K562 (cell line): ENCODE results near the gene LCN15. TPM values are rescaled to one million over a fixed set of nuclear protein-coding genes. Genes with fewer than 3 reads are reported as not detected.
A peak's percentile ranks its signal among the peaks of the same experiment; 100 is the strongest.

Source experiments
- ADNP ChIP-seq: fragments of 200-800 bp; sonication (Bioruptor generic); IDR thresholded peaks from 2 replicates; pipeline ENCODE4 v1.6.1; 2016; ENCODE audit warnings: missing genetic modification characterization, missing compliant biosample characterization
- CHD7 ChIP-seq: fragments of 200-600 bp; sonication (generic); IDR thresholded peaks from one replicate; pipeline ENCODE4 v1.6.1; 2012; ENCODE audit warnings: mild to moderate bottlenecking, low read depth, low read length, inconsistent platforms
- DMBX1 ChIP-seq: fragments of 250-450 bp; sonication (Bioruptor Pico); IDR thresholded peaks from 2 replicates; pipeline ENCODE4 v1.8.0; 2022; ENCODE audit warnings: inconsistent platforms, mild to moderate bottlenecking, moderate library complexity, borderline replicate concordance
- EGR1 ChIP-seq: fragments of 450-650 bp; conservative IDR thresholded peaks from 2 replicates; pipeline ENCODE4 v1.6.1; 2017; ENCODE audit warnings: mild to moderate bottlenecking
- FOS ChIP-seq: IDR thresholded peaks from 3 replicates; pipeline ENCODE4 v1.6.1; 2011; ENCODE audit not compliant: insufficient read length; ENCODE audit errors: extremely low read depth
- MEF2D ChIP-seq: conservative IDR thresholded peaks from 2 replicates; pipeline ENCODE4 v1.6.1; 2016; ENCODE audit warnings: low read depth, missing genetic modification characterization, missing compliant biosample characterization
- PCBP1 ChIP-seq: fragments of 200-400 bp; formaldehyde crosslinking; IDR thresholded peaks from 2 replicates; pipeline ENCODE4 v1.6.1; 2018; ENCODE audit warnings: mild to moderate bottlenecking, low read depth, low read length; ENCODE audit not compliant: poor library complexity, severe bottlenecking
- PRDM10 ChIP-seq: fragments of 450-650 bp; IDR thresholded peaks from 2 replicates; pipeline ENCODE4 v1.6.1; 2018; ENCODE audit not compliant: partially characterized antibody
- ZFP30 ChIP-seq: fragments of 250-450 bp; sonication (Bioruptor Pico); IDR thresholded peaks from 2 replicates; pipeline ENCODE4 v1.8.0; 2022; ENCODE audit warnings: moderate library complexity, mild to moderate bottlenecking, inconsistent platforms, borderline replicate concordance
- ZNF174 ChIP-seq: fragments of 250-450 bp; sonication (Bioruptor Pico); IDR thresholded peaks from 2 replicates; pipeline ENCODE4 v1.4.0; 2020; ENCODE audit warnings: mild to moderate bottlenecking
- ZNF347 ChIP-seq: fragments of 450-650 bp; formaldehyde crosslinking; IDR thresholded peaks from 2 replicates; pipeline ENCODE4 v1.4.0; 2020; ENCODE audit warnings: low read depth, mild to moderate bottlenecking, moderate library complexity
- polyA plus RNA-seq, 8 experiments: library from polyadenylated mRNA; depleted of rRNA in 4 of 8; stranded (reverse) in 5 of 8; unstranded in 3 of 8; fragments of >200 nt; fragmentation: Nextera tagmentation in 2 of 8; fragmentation: Illumina TruSeq in 1 of 8; extraction: Ambion mirVana in 2 of 8; extraction: Trizol in 1 of 8; gene quantifications; 2 replicates each; pipeline versions ENCODE4 v1.2.1 to v1.2.3, GENCODE V29; 2011 to 2014; ENCODE audit warnings: inconsistent platforms in 1 of 8, missing spikeins in 1 of 8
- total RNA-seq, 7 experiments: library from RNA; depleted of rRNA in 6 of 7; stranded (reverse); fragments of >200 nt in 6 of 7; fragmentation: Illumina TruSeq in 2 of 7; extraction: Trizol in 2 of 7; gene quantifications; 2 replicates each; pipeline versions ENCODE4 v1.2.1 to v1.2.3, GENCODE V29; 2011 to 2021; ENCODE audit warnings: low replicate concordance in 1 of 7

LCN15 gene
- total and polyA plus RNA-seq, 9 of the 15 experiments (the other 6 are each of a cell fraction or from before 2014, with no cell fraction given) = 0.66 TPM; not detected in 8

- TF ChIP-seq PRDM10 (no peak), FOS (no peak), ZNF174 (CRISPR knock-in tag) (no peak), DMBX1 (no peak), ADNP (tag) (no peak), EGR1 (peak; percentile 11; the same call in 1 of the 2 replicates), ZNF347 (no peak), PCBP1 (no peak), ZFP30 (CRISPR knock-in tag) (no peak), CHD7 (no peak), MEF2D (tag) (no peak)
Observed at GRCh38 chr9:136745389-136746154, 18.7 kb downstream of the LCN15 start (continued).
